Ramos (cell line): ENCODE measurements around the gene TMEM114.

ENCODE experiments used
- in situ Hi-C: fragments of 300-500 bp; cut with MboI; formaldehyde crosslinking; loops from one replicate; pipeline ENCODE4 v1.14.3; 2022; ENCODE audit warnings: low sequenced_read_pairs; ENCODE audit not compliant: unreplicated experiment

TMEM114 gene

DNA sequence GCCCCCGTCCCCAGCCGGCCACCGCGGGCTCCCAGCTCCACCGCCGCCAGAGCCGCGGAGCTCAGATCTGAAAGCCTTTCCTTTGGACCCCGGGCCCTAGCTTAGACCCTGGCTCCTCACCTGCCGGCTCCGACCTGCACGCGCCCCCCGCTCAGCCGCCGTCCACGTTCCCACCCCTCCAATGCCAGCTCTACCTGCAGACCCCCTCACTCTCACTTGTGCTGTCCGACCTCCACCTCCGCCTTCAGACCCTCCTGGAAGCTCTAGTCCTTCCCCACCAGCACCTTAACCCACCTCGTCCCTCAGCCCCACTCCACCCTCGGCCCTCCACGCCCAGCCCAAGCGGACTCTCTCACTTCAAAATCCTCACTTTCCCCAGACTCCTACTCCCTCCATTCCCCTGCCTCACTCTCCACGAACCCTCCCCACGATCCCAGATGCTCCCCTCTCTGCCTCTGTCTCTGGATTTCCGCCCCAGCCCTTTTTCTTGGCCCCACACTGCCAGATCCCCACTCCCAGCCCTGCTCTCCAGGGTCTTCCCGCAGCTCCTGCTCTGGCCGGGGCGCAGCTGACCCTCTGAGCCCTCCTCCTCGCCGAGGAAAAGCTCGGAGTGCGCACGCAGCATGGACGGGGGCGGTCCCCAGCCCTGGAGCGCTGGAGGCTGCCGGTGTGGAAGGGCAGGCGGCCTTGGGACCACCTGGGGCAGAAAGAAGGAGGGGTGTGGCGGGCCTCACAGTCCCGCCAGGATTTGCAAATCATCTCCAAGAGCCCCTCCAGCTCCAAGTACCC is at the start of gene TMEM114:
TSS of gene TMEM114 (minus strand) at position 612 of the 789 bp plus-strand sequence. CDS start 673 bp downstream, outside the sequence.
- in situ Hi-C loops, result no loop called here

DNA sequence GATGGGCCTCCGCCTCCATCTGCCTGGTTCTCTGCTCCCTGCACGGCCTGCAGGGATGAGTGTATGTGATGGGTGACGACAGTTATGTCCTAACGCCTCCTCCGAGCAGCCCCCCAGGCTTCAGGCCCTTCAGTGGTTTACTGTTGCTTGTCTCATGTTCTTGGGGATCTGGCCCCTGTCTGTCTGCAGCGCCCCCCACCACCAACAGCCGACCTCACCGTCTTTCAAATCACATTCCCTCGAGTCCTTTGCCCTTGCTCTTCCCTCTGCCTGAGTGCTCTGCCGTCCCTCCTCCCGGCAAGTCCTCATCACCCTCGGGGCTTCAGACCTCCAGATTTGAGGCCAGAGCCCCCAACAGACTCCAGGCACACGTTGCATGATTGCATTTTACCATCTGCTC is 49.4 kb upstream of the TMEM114 start:
- in situ Hi-C loops, result no loop called here

DNA sequence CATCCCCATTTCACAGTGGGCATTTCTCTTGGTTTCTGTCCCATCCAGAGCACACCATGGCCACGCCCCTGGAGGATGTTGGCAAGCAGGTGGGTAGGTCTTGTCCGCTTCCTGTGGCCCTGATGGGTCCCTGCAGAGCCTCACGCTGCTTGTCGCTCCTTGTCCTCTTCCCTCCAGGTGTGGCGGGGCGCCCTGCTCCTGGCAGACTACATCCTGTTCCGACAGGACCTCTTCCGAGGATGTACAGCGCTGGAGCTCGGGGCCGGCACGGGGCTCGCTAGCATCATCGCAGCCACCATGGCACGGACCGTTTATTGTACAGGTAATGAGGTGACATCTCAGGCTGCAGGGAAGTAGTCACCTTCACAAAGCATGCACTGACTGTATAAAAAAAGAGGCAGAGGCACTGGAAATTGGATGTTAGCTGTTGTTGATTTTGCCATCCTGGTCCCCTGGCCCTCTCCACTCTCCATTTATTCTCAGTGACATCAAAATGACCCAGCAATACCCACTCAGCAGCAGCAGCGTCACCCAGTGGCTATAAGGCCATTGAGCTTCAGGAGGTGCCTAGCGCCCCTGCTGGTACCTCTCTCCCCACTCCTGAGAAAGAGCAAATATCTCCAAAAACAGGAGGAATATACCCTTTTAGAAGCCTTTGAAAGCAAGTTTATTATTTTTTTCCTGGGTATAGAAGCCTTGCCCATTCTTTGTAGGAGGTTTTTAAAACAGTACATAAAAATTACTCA is 44.9 kb upstream of the TMEM114 start:
- in situ Hi-C loops, result no loop called here

DNA sequence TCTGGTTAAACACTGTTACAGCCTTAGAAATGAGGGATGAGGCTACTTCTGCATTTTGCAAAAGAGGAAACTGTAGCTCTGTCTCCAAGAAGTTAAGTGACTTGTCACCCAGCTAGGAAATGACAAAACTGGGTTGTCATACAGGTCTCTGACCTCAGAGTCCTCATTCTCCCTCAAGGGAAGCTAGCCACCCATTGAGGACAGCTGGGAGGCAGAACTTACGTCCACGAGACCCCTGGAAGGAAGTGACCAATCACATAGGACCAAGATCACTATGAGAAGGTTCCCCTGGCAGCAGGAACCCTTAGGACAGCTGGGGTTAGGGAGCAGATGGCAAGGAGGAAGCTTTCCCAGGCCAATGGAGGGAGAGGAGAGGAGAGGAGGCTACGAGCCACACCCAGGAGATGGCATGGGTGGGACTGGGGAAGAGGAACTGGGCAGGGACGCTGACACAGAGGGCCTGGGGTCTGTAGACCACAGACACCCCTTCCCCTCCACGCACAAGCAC is 42.4 kb upstream of the TMEM114 start:
- in situ Hi-C loops, result no loop called here

DNA sequence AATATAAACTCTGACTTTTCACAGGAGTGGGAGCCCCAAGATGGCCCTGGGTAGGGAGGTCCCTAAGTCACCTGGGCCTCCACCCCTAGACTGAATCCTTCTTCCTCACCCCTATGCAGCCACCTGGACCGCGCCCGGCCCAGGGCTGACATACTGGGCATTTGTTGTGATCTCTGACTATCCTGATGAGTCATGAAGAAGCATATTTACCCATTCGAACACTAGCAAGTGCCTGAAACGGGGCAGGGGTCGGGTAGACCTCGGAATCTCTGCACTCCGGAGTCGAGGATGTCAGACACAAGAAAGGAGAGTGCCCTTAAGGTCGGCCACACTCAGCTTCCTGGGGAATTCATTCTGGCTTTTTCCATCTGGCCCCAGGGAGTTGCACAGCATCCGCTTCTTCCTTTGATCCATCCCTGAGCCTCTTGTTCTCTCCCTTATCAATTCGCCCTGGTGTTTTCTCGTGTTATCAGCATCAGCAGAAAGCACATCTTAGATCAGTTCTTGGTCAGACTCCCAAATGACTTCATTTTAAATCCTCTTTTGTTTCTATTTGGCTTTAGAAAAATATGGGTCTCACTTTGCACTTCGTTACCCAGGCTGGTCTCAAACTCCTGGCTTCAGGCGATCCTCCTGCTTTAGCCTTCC is 41.6 kb upstream of the TMEM114 start:
- in situ Hi-C loops, result no loop called here

DNA sequence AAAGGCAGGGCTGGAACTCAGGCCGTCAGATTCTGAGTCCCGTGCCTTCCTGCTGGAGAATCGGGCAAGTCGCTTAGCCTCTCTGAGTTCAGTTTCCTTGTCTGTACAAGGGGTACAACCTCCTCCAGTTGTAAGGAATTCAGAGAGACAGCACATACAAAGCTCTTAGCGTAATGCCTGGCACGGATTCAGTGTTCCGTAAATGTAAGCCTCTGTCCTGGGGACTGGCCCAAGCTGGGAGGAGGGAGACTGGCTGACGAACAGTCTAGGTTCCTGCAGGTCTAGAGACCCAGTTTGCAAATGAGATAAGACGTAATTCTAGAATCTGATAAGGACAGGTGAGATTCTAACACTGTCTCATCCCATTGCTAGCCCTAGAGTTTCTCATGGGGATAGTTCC is 41.1 kb upstream of the TMEM114 start:
- in situ Hi-C loops, result no loop called here

DNA sequence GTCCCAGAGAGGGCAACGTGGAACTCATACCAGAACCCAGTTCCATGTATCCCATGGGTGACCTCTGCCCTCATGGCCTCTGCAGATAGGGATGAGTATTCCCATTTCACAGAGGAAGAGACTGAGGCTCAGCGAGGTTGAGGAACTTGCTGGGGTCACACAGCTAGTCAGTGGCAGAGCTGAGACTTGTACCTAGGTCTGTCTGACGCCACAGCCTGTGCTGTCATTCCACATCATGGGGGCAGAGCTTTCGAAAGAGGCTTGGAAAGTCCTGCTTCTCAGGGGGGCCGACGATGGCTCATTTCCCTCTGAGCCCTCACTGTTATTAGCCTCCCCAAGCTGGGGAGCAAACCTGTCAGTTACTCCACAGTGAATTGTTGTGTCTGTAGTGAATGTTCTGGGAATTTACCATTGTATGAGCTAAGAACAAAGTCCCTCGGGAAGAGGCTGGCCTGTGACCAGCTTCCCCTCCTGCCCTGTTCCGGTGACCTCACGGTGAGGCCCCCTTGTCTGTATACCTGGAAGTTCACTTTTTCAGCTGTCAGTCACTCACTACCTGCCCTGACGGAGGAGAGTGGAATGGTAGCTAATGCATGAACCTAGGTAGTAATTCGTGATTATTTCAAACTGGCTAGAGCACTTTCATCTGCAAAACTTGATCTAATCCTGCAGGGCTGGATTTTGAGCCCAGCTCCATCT is 40.1 kb upstream of the TMEM114 start:
- in situ Hi-C loops, result no loop called here

DNA sequence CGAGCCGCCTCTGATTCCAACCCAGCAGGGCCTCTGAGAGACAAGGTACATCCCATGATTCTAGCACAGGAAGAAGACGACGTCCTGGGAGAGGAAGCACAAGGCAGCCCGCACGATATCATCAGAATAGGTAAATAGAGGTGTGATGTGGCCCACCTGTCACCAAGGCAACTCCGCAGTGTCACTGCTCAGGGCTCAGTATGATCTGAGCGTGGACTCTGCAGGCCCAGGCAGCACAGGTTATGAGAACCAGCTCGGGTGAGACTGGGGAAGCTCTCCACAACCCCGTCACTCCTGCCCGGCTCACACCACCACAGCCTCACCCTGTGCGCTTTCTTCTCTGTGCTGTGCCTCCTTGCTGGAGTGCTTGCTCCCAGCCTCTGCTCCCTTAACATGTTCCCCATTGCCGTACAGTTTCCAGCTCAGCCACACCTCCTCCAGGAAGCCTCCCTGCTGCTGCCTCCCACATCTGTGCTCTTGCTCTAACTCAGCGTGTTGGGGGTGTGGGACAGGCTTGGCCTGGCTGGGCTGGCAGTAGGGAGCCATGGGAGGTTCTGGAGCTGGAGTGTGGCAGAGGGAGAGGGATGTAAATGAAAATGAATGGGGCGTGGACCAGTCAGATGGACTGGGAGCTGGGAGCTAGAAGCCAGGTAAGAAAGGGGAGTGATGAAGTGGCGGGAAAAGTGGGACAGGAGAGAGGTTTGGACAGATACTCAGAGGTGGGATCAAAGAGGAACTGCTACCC is 38.8 kb upstream of the TMEM114 start:
- in situ Hi-C loops, result no loop called here

DNA sequence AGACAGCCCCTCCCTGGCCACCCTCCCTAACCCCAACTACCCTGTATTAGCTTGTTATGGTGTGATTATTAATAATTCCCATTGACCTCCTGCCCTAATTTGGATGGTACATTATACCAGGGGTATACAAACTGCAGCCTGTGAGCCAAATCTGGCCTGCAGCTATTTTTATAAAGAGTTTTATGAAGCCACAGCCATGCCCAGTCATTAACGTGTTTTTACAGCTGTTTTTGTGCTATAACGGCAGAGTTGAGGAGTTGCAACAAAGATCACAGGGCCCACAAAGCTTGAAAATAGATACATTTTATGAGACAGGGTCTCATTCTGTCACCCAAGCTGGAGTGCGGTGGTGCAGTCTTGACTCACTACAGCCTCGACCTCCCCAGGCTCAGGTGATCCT is 37.1 kb upstream of the TMEM114 start:
- in situ Hi-C loops, result no loop called here

DNA sequence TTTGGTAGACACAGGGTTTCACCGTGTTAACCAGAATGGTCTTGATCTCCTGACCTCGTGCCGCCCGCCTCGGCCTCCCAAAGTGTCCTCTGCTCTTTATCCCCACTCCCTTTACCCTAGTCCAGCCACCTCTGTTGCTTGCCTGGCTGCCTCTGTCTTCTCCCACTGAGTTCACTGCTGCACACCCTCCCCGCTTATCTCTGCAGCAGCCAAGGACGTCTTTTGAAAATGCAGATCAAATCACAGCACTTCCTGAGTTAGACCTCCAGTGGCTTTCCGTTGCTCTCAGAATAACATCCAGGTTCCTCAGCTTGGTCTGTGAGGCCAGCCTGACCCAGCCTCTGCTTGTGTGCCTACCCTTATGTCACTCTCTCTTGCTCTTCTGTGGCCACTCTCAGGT is 36.6 kb upstream of the TMEM114 start:
- in situ Hi-C loops, result no loop called here

DNA sequence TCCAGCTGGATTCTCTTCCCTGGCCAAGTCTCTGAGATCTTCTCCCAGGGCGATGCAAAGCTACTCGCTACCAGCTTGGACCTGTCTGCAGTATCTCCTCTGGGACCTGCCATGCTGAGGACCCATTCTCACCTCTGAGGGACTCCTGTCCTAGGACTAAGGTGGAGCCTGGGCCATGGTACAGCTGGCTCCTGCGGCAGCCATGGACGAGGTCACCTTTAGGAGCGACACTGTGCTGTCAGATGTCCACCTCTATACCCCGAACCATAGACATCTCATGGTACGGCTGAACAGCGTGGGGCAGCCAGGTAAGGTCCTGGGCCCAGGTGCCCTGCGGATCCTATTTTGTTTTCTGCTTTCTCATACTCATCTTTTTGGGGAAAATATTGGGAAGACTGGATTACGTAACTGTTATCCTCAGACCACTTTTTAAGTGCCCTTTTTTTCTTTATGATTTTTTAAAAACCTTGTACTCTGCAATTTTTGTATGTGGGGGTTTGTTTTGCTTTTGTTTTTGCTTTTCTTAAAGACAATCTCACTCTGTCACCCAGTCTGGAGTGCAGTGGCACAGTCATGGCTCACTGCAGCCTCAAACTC is 35.3 kb upstream of the TMEM114 start:
- in situ Hi-C loops, result no loop called here

DNA sequence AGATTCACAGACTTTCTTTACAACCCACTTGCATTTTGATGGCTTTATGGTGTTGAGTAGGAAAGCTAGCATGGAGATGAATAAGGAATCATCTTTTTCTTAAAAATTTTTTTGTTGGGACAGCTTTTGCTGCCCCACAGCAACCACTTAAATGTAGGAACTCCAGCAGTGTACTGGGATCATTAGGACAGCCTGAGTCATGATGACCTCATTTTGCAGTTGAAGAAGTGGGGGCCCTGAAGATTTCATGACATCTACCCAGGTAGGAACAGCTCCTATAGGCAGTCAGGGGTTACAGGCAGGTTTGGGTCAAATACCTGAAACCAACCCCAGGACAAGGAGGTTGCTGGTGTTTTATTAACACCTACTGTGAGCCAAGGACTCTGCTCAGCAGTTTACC is 33.3 kb upstream of the TMEM114 start:
- in situ Hi-C loops, result no loop called here

DNA sequence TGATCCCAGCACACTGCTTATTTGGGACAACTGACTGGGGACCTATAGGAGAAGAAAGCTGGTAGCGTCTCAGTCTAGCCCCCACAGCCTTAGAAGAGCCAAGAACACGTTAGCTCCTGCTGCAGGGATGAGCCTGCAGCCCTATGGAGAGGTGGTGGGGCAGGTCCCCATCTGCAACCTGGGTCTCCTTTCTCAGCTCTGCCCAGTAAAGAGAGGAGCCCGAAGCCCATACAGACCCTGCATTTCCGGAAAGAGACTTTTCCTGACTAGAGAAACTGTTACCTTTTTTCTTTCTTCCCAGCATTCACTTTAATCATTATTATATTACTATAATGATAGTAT is 32.0 kb upstream of the TMEM114 start:
- in situ Hi-C loops, result no loop called here

DNA sequence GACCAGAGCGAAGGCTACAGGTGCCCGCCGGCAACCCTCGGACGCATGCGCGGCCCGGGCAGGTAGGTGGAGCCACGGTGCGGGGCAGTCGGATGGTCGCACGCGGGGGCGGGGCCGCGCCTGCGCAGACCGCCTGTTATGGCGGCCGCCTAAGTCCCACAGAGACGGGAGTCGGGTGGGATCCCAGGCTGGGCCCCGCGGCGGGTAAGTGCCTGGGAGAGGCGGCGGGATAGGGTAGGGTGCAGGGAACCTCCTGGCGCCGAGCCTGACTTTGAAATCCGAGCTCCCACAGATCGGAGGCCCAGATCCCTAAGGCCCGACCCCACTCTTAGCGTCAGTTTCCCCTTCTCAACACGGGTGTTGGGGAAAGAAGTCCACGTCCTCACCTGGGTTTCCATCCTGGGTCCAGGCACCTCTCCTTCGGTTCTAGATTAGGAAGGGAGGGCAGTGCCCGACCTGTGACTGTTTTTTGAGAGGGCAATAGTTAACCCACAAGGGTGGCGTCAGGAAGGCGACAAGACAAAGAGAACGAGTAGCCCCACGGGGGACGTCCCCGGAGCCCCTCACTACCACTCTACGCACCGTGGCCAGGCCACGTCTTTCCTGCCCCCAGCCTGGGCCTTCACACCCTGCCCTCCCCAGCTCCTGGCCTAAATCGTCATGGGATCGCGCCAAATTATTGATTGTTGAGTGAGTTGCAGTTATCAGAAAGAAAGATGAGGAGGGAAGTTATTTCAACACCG is 31.4 kb upstream of the TMEM114 start, which contains the start of gene METTL22:
TSS of gene METTL22 (plus strand) at position 127 of the 743 bp plus-strand sequence. CDS start 3,968 bp downstream, outside the sequence.
- in situ Hi-C loops, result no loop called here

DNA sequence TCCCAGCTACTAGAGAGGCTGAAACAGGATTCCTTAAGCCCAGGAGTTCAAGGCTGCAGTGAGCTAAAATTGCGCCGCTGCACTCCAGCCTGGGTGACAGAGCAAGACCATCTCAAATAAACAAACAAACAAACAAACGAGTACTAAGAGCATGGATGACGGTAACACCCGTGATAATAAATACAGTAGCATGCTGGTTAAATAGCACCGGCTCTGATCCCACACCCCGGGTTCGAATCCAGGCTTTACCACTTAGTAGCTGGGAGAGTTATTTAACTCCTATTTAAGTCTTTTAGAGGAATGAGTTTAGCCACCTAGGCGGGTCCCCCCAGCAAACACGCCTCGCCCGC is 30.9 kb upstream of the TMEM114 start:
- in situ Hi-C loops, result no loop called here

DNA sequence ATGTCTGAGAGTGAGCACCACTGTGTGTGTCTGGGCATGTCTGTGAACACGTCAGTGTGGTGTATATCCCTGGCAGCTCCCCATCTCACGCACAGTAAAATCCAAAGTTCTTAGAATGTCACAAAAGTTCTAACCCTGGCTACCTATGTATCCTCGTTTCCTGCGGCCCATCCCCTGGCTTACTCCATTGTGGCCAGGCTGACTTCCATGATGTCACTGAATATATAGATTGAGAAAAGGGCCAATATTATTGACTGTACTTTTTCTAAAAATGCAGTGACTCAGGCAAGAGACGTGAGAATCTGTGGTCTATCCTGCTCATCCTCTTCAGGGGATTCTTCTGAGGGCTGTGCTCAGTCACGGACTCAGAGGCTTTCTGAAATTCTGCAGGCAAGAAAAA is 30.2 kb upstream of the TMEM114 start:
- in situ Hi-C loops, result no loop called here

DNA sequence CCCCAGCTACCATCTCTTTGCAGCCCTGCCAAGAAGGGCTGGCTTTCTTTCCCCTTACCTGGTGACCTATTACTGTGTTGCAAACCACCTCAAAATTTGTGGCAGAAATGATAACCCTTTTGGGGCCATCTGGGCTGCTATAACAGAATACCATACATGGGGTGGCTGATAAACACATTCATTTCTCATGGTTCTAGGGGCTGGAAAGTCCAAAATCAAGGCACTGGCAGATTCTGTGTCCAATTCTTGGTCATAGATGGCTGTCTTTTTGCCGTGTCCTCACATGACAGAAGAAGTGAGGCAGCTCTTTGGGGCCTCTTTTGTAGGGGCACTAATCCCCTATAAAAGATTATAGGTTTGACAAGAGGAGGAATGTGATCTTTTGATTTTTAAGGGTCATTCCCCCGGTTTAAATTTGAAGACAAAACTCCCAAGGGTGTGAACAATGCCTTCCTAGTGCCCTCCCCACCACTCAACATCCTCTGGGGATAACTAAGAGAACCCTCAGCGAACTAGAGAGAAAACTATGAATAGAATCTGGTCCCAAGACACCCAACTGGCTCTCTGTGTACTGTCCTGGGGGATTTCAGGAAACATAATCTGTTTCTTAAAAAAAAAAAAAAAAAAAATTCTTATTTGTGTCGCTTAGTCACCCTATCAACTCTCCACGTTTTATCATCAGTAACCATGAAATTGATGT is 29.5 kb upstream of the TMEM114 start:
- in situ Hi-C loops, result no loop called here

DNA sequence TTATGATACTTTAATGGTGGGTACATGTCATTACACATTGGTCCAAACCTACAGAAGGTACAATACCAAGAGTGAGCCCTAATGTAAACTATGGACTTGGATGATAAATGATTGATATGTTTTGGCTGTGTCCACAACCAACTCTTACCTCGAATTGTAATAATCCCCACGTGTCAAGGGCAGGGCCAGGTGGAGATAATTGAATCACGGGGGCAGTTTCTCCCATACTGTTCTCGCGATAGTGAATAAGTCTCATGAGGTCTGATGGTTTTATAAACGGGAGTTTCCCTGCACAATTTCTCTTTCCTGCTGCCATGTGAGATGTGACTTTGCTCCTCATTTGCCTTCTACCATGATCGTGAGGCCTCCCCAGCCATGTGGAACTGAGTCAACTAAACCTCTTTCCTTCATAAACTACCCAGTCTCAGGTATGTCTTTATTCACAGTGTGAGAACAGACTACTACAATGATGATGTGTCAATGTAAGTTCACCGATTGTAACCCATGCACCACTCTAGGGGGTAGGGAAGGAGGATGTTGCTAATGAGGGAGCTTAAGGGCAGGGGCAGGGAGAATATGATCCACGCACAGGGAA is 24.2 kb upstream of the TMEM114 start:
- in situ Hi-C loops, result no loop called here
